Hepatocyte (in vitro differentiated cells): Measurements from ENCODE around the gene PRDM16.

Experiments used
- CTCF ChIP-seq: fragments of 200-600 bp; sonication (generic); IDR thresholded peaks from 2 replicates; pipeline ENCODE4 v1.5.1; 2016; ENCODE audit warnings: antibody characterized with exemption, mild to moderate bottlenecking; ENCODE audit not compliant: poor library complexity
- EZH2 ChIP-seq: fragments of 200-600 bp; sonication (generic); IDR thresholded peaks from 2 replicates; pipeline ENCODE4 v1.6.1; 2016; ENCODE audit warnings: antibody characterized with exemption, mild to moderate bottlenecking, borderline replicate concordance
- EZH2phosphoT487 ChIP-seq: fragments of 200-600 bp; sonication (generic); IDR thresholded peaks from one replicate; pipeline ENCODE4 v1.6.1; 2018; ENCODE audit warnings: antibody characterized with exemption, mild to moderate bottlenecking, low read depth, moderate library complexity; ENCODE audit not compliant: unreplicated experiment, severe bottlenecking

- TF ChIP-seq CTCF (no peak), EZH2 (no peak), EZH2phosphoT487 (no peak)
Measured at GRCh38 chr1:3080053-3080955, 11.3 kb downstream of the PRDM16 start.
